Cerebellar nuclear complex (tissue), 1 donor: ENCODE data around the gene ARHGAP23.
A peak's percentile ranks its signal among the peaks of the same experiment; 100 is the strongest.

Experiments
- DNase-seq, 2 experiments: peaks; one replicate each; lab custom pipeline; 2025; lab: John Stamatoyannopoulos, UW

ARHGAP23 gene

GRCh38 chr17:38442548-38442947 lies 14.3 kb downstream of the ARHGAP23 start:
- no peak for DNase-seq

GRCh38 chr17:38443356-38444031 lies 15.2 kb downstream of the ARHGAP23 start:
- DNase-seq: no peak

GRCh38 chr17:38444151-38444550 lies 15.9 kb downstream of the ARHGAP23 start:
- peak in 1 of 2 experiments; percentile 12 for DNase-seq

GRCh38 chr17:38447502-38448085 lies 19.3 kb downstream of the ARHGAP23 start:
- DNase-seq: no peak

GRCh38 chr17:38448208-38448771 lies 20.0 kb downstream of the ARHGAP23 start:
- DNase-seq: no peak

GRCh38 chr17:38449364-38449763 lies 21.1 kb downstream of the ARHGAP23 start:
- no peak for DNase-seq

- DNase-seq: no peak
Observed at GRCh38 chr17:38450557-38451029, 22.3 kb downstream of the ARHGAP23 start.

- no peak for DNase-seq
Observed at GRCh38 chr17:38451030-38451839, 23.0 kb downstream of the ARHGAP23 start.

GRCh38 chr17:38451840-38452529 lies 23.7 kb downstream of the ARHGAP23 start:
- no peak for DNase-seq

GRCh38 chr17:38452719-38453118 lies 24.5 kb downstream of the ARHGAP23 start:
- no peak for DNase-seq

- DNase-seq: no peak
Observed at GRCh38 chr17:38453951-38454421, 25.7 kb downstream of the ARHGAP23 start.

- DNase-seq: no peak
Observed at GRCh38 chr17:38454532-38454931, 26.3 kb downstream of the ARHGAP23 start.

GRCh38 chr17:38455288-38455915 lies 27.1 kb downstream of the ARHGAP23 start:
- no peak for DNase-seq

GRCh38 chr17:38456031-38456815 lies 28.0 kb downstream of the ARHGAP23 start:
- DNase-seq: no peak

GRCh38 chr17:38457577-38458371 lies 29.5 kb downstream of the ARHGAP23 start:
- DNase-seq: no peak

GRCh38 chr17:38458521-38458920 lies 30.3 kb downstream of the ARHGAP23 start:
- no peak for DNase-seq

- DNase-seq: no peak
Observed at GRCh38 chr17:38459567-38459966, 31.3 kb downstream of the ARHGAP23 start.

GRCh38 chr17:38460082-38460715 lies 31.9 kb downstream of the ARHGAP23 start:
- DNase-seq: no peak
